GM13976 (cell line): Measurements from ENCODE around the gene CCR3.

ENCODE experiments used
- DNase-seq: peaks from one replicate; pipeline ENCODE4 v3.0.0; 2012; ENCODE audit warnings: low spot score
- CTCF ChIP-seq: IDR thresholded peaks from 2 replicates; pipeline ENCODE4 v1.5.1; 2012; ENCODE audit warnings: borderline replicate concordance, mild to moderate bottlenecking; ENCODE audit not compliant: insufficient read depth; ENCODE audit errors: extremely low read depth, missing control alignments, control extremely low read depth
- in situ Hi-C: fragments of 300-500 bp; cut with MboI; formaldehyde crosslinking; loops from one replicate; pipeline ENCODE4 v1.12.0; 2022; ENCODE audit warnings: low sequenced_read_pairs, mixed read lengths, inconsistent platforms; ENCODE audit not compliant: unreplicated experiment

CCR3 gene

GRCh38 chr3:46231323-46231722, 10.9 kb upstream of the CCR3 start:
- TF ChIP-seq CTCF: no peak
- no peak for DNase-seq
- in situ Hi-C loops: no loop called here

GRCh38 chr3:46233194-46233593, 9.1 kb upstream of the CCR3 start:
- DNase-seq: no peak
- in situ Hi-C loops: no loop called here
- no peak for TF ChIP-seq CTCF

GRCh38 chr3:46235425-46235824, 6.8 kb upstream of the CCR3 start:
- in situ Hi-C loops: no loop called here

GRCh38 chr3:46236294-46237054, 5.8 kb upstream of the CCR3 start:
- no peak for DNase-seq
- no peak for TF ChIP-seq CTCF
- in situ Hi-C loops: no loop called here

More at GRCh38 chr3:46235425-46235824, 6.8 kb upstream of the CCR3 start:
- TF ChIP-seq CTCF: no peak
- no peak for DNase-seq

GRCh38 chr3:46238386-46238785, 3.9 kb upstream of the CCR3 start:
- TF ChIP-seq CTCF: no peak
- in situ Hi-C loops: no loop called here
- no peak for DNase-seq

GRCh38 chr3:46239301-46239938, 2.8 kb upstream of the CCR3 start:
- in situ Hi-C loops: no loop called here
- no peak for DNase-seq
- no peak for TF ChIP-seq CTCF

GRCh38 chr3:46239952-46240351, 2.3 kb upstream of the CCR3 start:
- DNase-seq: no peak
- no peak for TF ChIP-seq CTCF
- in situ Hi-C loops: no loop called here
